HepG2 (cell line): ENCODE results near the gene PRDM11. TPM values are rescaled to one million over a fixed set of nuclear protein-coding genes. Genes with fewer than 3 reads are reported as not detected.

Experiments
- ATAC-seq: fragments of 200-7000 bp; cut with Tn5 transposase; 3 replicates; pipeline ENCODE4 v1.9.1; 2020; ENCODE audit warnings: mild to moderate bottlenecking, moderate library complexity
- BruUV-seq: library from RNA; stranded (reverse); fragments of 400-500 nt; replicated peaks from 2 replicates; lab custom pipeline; 2021; lab: Mats Ljungman, UMichigan
- CTCF ChIA-PET: fragments of 300-600 bp; formaldehyde crosslinking; extraction: SDS; loops from one replicate; lab custom pipeline; 2021; ENCODE audit warnings: low total read pairs, inconsistent platforms, low intra/inter-chr PET ratio; lab: Yijun Ruan, JAX
- POLR2A ChIA-PET: fragments of 350-600 bp; sonication (Branson Sonifier 250); formaldehyde crosslinking; loops from one replicate; lab custom pipeline; 2020; ENCODE audit warnings: antibody characterized with exemption, inconsistent platforms; lab: Yijun Ruan, JAX
- DNase-seq: peaks from one replicate; pipeline ENCODE4 v3.0.0-alpha.2; 2015; ENCODE audit warnings: low spot score
- FAIRE-seq: peaks from 3 replicates; lab custom pipeline; 2011; peaks lifted over from hg19 to GRCh38; lab: Jason Lieb, UNC
- H2AFZ ChIP-seq: one replicate; pipeline ENCODE4 v1.6.1; 2011; ENCODE audit warnings: low read length, inconsistent platforms
- H3K27ac ChIP-seq: fragments of 300-600 bp; 3 replicates; pipeline ENCODE4 v1.8.0; 2011; ENCODE audit warnings: mixed run types, mild to moderate bottlenecking, mixed read lengths, low read length, inconsistent platforms; ENCODE audit not compliant: insufficient read depth; ENCODE audit errors: extremely low read length
- H3K27me3 ChIP-seq, 2 experiments: fragments of 200-600 bp in 1 of 2; 2 replicates in 1 of 2; 3 replicates in 1 of 2; pipeline versions ENCODE4 v1.6.0 to v1.8.0; 2011; ENCODE audit warnings: low read length in 2 of 2, mild to moderate bottlenecking in 2 of 2, moderate library complexity in 2 of 2, inconsistent platforms in 1 of 2; ENCODE audit not compliant: insufficient read depth in 2 of 2, control insufficient read depth in 1 of 2
- H3K36me3 ChIP-seq, 2 experiments: fragments of 200-600 bp in 1 of 2; replicated peaks in 1 of 2; 2 replicates in 1 of 2; 3 replicates in 1 of 2; pipeline versions ENCODE4 v1.5.1 to v1.8.0; 2011; ENCODE audit warnings: low read length in 2 of 2, inconsistent platforms in 1 of 2; ENCODE audit not compliant: insufficient read depth in 2 of 2, control insufficient read depth in 1 of 2
- H3K4me1 ChIP-seq: 2 replicates; pipeline ENCODE4 v1.5.1; 2012; ENCODE audit warnings: low read length, inconsistent platforms; ENCODE audit not compliant: insufficient read depth
- H3K4me2 ChIP-seq: 2 replicates; pipeline ENCODE4 v1.6.0; 2011; ENCODE audit warnings: low read depth, low read length, inconsistent platforms
- H3K4me3 ChIP-seq, 3 experiments: fragments of 200-600 bp in 1 of 3; sonication (generic), shearing (Covaris generic) in 1 of 3; replicated peaks in 1 of 3; 2 replicates each; pipeline ENCODE4 v1.5.1; 2011 to 2016; ENCODE audit warnings: low read length in 3 of 3, inconsistent platforms in 2 of 3, low read depth in 2 of 3, mild to moderate bottlenecking in 2 of 3, control low read depth in 1 of 3, mixed read lengths in 1 of 3; ENCODE audit not compliant: insufficient read depth in 1 of 3
- H3K79me2 ChIP-seq: one replicate; pipeline ENCODE4 v1.6.1; 2011; ENCODE audit warnings: low read length, inconsistent platforms; ENCODE audit not compliant: insufficient read depth
- H3K9ac ChIP-seq: 2 replicates; pipeline ENCODE4 v1.6.0; 2011; ENCODE audit warnings: mild to moderate bottlenecking, low read depth, low read length, inconsistent platforms; ENCODE audit not compliant: insufficient read depth
- H3K9me3 ChIP-seq: 2 replicates; pipeline ENCODE4 v1.5.1; 2012; ENCODE audit warnings: mild to moderate bottlenecking, low read length
- H4K20me1 ChIP-seq: 2 replicates; pipeline ENCODE4 v1.6.0; 2011; ENCODE audit warnings: inconsistent platforms, mild to moderate bottlenecking, low read length, moderate library complexity; ENCODE audit not compliant: insufficient read depth
- ATRX ChIP-seq: sonication (generic); formaldehyde crosslinking; IDR thresholded peaks from 2 replicates; pipeline ENCODE4 v1.4.0; 2020; ENCODE audit warnings: missing genetic modification reagents, borderline replicate concordance
- PHB2 ChIP-seq: fragments of 450-650 bp; IDR thresholded peaks from 2 replicates; pipeline ENCODE4 v1.6.1; 2018; ENCODE audit not compliant: partially characterized antibody
- XRCC5 ChIP-seq: fragments of 200-400 bp; formaldehyde crosslinking; optimal IDR thresholded peaks from 2 replicates; pipeline ENCODE3; 2017; ENCODE audit warnings: mild to moderate bottlenecking, low read length
- ZHX1 ChIP-seq: sonication (generic); formaldehyde crosslinking; IDR thresholded peaks from 2 replicates; pipeline ENCODE4 v1.8.1; 2022; ENCODE audit warnings: low read depth, mild to moderate bottlenecking, missing genetic modification reagents
- ZNF205 ChIP-seq: IDR thresholded peaks from 2 replicates; pipeline ENCODE4 v1.6.1; 2018; ENCODE audit warnings: missing biosample characterization, missing genetic modification reagents
- WGBS: methylation state at CpG from one replicate; pipeline ENCODE4 v1.1.6; 2017; ENCODE audit warnings: low lambda C conversion rate; 5-methylcytosine and 5-hydroxymethylcytosine counted together
- in situ Hi-C: cut with HindIII; loops from 2 replicates; pipeline ENCODE4 v1.10.0; 2017; ENCODE audit warnings: low pct_unique_long_range_greater_than_20kb; ENCODE audit not compliant: extremely low pct_ligation_motif_present
- intact Hi-C: fragments of 100-400 bp; cut with micrococcal nuclease; formaldehyde crosslinking; loops from one replicate; pipeline ENCODE4 v1.10.0; 2022; ENCODE audit not compliant: unreplicated experiment
- polyA plus RNA-seq, 8 experiments: library from polyadenylated mRNA; depleted of rRNA in 3 of 8; stranded (reverse) in 7 of 8; unstranded in 1 of 8; fragments of >200 nt; fragmentation: Illumina TruSeq in 4 of 8; extraction: Trizol in 4 of 8; gene quantifications; 2 replicates each; pipeline versions ENCODE4 v1.2.1 to v1.2.3, GENCODE V29; 2011 to 2016; ENCODE audit warnings: low read depth in 4 of 8, missing spikeins in 1 of 8, mixed read lengths in 1 of 8; ENCODE audit not compliant: insufficient read depth in 1 of 8
- total RNA-seq, 5 experiments: library from RNA; depleted of rRNA; stranded (reverse); fragments of >200 nt; fragmentation: Illumina TruSeq; extraction: Trizol; gene quantifications; 2 replicates each; pipeline ENCODE4 v1.2.3, GENCODE V29; 2016; ENCODE audit warnings: low read depth in 1 of 5
- TF ChIP-seq, protein P1 (sequence below): sonication (generic); formaldehyde crosslinking; IDR thresholded peaks from 2 replicates; pipeline ENCODE4 v1.4.0; 2020; ENCODE audit warnings: missing genetic modification reagents, borderline replicate concordance
- TF ChIP-seq, protein P2 (sequence below): sonication (generic); formaldehyde crosslinking; IDR thresholded peaks from 2 replicates; pipeline ENCODE4 v1.8.0; 2022; ENCODE audit warnings: mild to moderate bottlenecking, missing genetic modification reagents; ENCODE audit not compliant: insufficient replicate concordance
- TF ChIP-seq, protein P3 (sequence below), 2 experiments: sonication (generic) in 1 of 2; formaldehyde crosslinking in 1 of 2; IDR thresholded peaks; 2 replicates each; pipeline versions ENCODE4 v1.5.1 to v1.6.1; 2011 to 2020; ENCODE audit warnings: borderline replicate concordance in 1 of 2, low read depth in 1 of 2, low read length in 1 of 2, mild to moderate bottlenecking in 1 of 2, missing genetic modification reagents in 1 of 2, moderate library complexity in 1 of 2

PRDM11 gene
- total and polyA plus RNA-seq, 2 of the 13 experiments (the other 11 are each of a cell fraction or from before 2014, with no cell fraction given): 3.4 to 4.7 TPM

GRCh38 chr11:45216031-45216430, 69.6 kb downstream of the PRDM11 start (continued):
- TF ChIP-seq ZNF205 (CRISPR knock-in tag): no peak
- TF ChIP-seq, protein P1, sequence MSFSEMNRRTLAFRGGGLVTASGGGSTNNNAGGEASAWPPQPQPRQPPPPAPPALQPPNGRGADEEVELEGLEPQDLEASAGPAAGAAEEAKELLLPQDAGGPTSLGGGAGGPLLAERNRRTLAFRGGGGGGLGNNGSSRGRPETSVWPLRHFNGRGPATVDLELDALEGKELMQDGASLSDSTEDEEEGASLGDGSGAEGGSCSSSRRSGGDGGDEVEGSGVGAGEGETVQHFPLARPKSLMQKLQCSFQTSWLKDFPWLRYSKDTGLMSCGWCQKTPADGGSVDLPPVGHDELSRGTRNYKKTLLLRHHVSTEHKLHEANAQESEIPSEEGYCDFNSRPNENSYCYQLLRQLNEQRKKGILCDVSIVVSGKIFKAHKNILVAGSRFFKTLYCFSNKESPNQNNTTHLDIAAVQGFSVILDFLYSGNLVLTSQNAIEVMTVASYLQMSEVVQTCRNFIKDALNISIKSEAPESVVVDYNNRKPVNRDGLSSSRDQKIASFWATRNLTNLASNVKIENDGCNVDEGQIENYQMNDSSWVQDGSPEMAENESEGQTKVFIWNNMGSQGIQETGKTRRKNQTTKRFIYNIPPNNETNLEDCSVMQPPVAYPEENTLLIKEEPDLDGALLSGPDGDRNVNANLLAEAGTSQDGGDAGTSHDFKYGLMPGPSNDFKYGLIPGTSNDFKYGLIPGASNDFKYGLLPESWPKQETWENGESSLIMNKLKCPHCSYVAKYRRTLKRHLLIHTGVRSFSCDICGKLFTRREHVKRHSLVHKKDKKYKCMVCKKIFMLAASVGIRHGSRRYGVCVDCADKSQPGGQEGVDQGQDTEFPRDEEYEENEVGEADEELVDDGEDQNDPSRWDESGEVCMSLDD (CRISPR knock-in tag): no peak
- TF ChIP-seq, all 625 proteins: peak for 0

- no peak overlapping the region for H3K4me2 ChIP-seq
- CTCF ChIA-PET: no interaction called here
- H3K4me1 ChIP-seq: no peaks in the 10 kb centered on the region
- peaks cover 0 to 7% of the 10 kb centered on the region in 2 experiments; a peak in 3 of 5 replicates for H3K36me3 ChIP-seq
- DNase-seq (no peak), FAIRE-seq (no peak), ATAC-seq (no peak)
- H3K27ac ChIP-seq: no peak overlapping the region
- H3K27me3 ChIP-seq: no peaks in the 10 kb centered on the region
- WGBS: 81% methylated on average over 2 of the region's 2 CpGs
- intact Hi-C loops (no loop called here), in situ Hi-C loops (no loop called here)
- BruUV-seq: no TSS peak
- no peak overlapping the region for H2AFZ ChIP-seq
- H3K9ac ChIP-seq: no peak overlapping the region
- no peaks in the 10 kb centered on the region for H4K20me1 ChIP-seq
- POLR2A ChIA-PET: no interaction called here
- H3K79me2 ChIP-seq: no peaks in the 10 kb centered on the region
- no peak overlapping the region for H3K4me3 ChIP-seq
- no peaks in the 10 kb centered on the region for H3K9me3 ChIP-seq
- TF ChIP-seq XRCC5: no peak
- TF ChIP-seq ZHX1: no peak
- TF ChIP-seq ATRX (CRISPR knock-in tag): no peak
- TF ChIP-seq PHB2: no peak
- TF ChIP-seq, protein P2, sequence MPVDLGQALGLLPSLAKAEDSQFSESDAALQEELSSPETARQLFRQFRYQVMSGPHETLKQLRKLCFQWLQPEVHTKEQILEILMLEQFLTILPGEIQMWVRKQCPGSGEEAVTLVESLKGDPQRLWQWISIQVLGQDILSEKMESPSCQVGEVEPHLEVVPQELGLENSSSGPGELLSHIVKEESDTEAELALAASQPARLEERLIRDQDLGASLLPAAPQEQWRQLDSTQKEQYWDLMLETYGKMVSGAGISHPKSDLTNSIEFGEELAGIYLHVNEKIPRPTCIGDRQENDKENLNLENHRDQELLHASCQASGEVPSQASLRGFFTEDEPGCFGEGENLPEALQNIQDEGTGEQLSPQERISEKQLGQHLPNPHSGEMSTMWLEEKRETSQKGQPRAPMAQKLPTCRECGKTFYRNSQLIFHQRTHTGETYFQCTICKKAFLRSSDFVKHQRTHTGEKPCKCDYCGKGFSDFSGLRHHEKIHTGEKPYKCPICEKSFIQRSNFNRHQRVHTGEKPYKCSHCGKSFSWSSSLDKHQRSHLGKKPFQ (CRISPR knock-in tag): no peak
- TF ChIP-seq, protein P3, sequence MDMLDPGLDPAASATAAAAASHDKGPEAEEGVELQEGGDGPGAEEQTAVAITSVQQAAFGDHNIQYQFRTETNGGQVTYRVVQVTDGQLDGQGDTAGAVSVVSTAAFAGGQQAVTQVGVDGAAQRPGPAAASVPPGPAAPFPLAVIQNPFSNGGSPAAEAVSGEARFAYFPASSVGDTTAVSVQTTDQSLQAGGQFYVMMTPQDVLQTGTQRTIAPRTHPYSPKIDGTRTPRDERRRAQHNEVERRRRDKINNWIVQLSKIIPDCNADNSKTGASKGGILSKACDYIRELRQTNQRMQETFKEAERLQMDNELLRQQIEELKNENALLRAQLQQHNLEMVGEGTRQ (IDR thresholded peaks at IDR 0.05; ENCODE audit: low read depth, low read length): no peak
- TF ChIP-seq, protein P3 (CRISPR knock-in tag; IDR thresholded peaks at IDR 0.05; ENCODE audit: borderline replicate concordance): no peak
Observed at GRCh38 chr11:45216901-45217300, 70.5 kb downstream of the PRDM11 start.
